Small intestine (tissue), 7 donors: ENCODE results near the gene DMC1. TPM values are rescaled to one million over a fixed set of nuclear protein-coding genes. Genes with fewer than 3 reads are reported as not detected.
A peak's percentile ranks its signal among the peaks of the same experiment; 100 is the strongest.

ENCODE experiments used
- DNase-seq, 2 donors: peaks; one replicate each; pipeline versions ENCODE4 v3.0.0 to v3.0.0-alpha.2; 2013
- FAIRE-seq: peaks from 2 replicates; lab custom pipeline; 2012; peaks lifted over from hg19 to GRCh38; lab: Jason Lieb, UNC
- H3K27ac ChIP-seq, 3 donors: one replicate each; pipeline ENCODE4 v1.5.1; 2013; ENCODE audit warnings: low read length in 2 of 3, mild to moderate bottlenecking in 2 of 3, control low read depth in 1 of 3, inconsistent platforms in 1 of 3, low read depth in 1 of 3, moderate library complexity in 1 of 3
- H3K27me3 ChIP-seq, 3 donors: one replicate each; pipeline ENCODE4 v1.6.1; 2013; ENCODE audit warnings: low read length in 3 of 3, inconsistent platforms in 1 of 3; ENCODE audit not compliant: control insufficient read depth in 3 of 3, insufficient read depth in 3 of 3
- H3K36me3 ChIP-seq, 3 donors: one replicate each; pipeline ENCODE4 v1.6.1; 2013; ENCODE audit warnings: low read length in 3 of 3, inconsistent platforms in 1 of 3, low read depth in 1 of 3, mild to moderate bottlenecking in 1 of 3, moderate library complexity in 1 of 3; ENCODE audit not compliant: control insufficient read depth in 3 of 3, insufficient read depth in 2 of 3
- H3K4me1 ChIP-seq, 3 donors: one replicate each; pipeline ENCODE4 v1.6.1; 2013; ENCODE audit warnings: low read length in 2 of 3, inconsistent platforms in 1 of 3, low read depth in 1 of 3, mild to moderate bottlenecking in 1 of 3, moderate library complexity in 1 of 3; ENCODE audit not compliant: control insufficient read depth in 3 of 3, insufficient read depth in 2 of 3
- H3K4me3 ChIP-seq, 3 donors: one replicate each; pipeline ENCODE4 v1.5.1; 2013; ENCODE audit warnings: low read length in 3 of 3, control low read depth in 1 of 3, inconsistent platforms in 1 of 3, low read depth in 1 of 3, mild to moderate bottlenecking in 1 of 3, moderate library complexity in 1 of 3
- H3K9me3 ChIP-seq, 2 donors: one replicate each; pipeline ENCODE4 v1.6.1; 2013; ENCODE audit warnings: low read depth in 1 of 2, low read length in 1 of 2; ENCODE audit not compliant: control insufficient read depth in 2 of 2, insufficient read depth in 1 of 2
- WGBS, 3 donors: extraction: QIAGEN DNeasy Blood & Tissue Kit; methylation state at CpG; one replicate each; pipeline ENCODE4 v1.1.7; 2013; 5-methylcytosine and 5-hydroxymethylcytosine counted together
- polyA plus RNA-seq, 4 donors: library from polyadenylated mRNA; stranded (reverse) in 3 of 4; unstranded in 1 of 4; fragments of 200-250 nt in 3 of 4; fragments of 120-200 nt in 1 of 4; gene quantifications; one replicate each; pipeline versions ENCODE4 v1.2.1 to v1.2.3, GENCODE V29; 2013
- donor health status: healthy with polysubstance abuse.
- donor health status: control.
- donor health status: control.
- donor health status: Bipolar disorder and iron deficiency.
- donor health status: healthy.

The DMC1 gene
- polyA plus RNA-seq, 4 donors, result 0.70 to 2.1 TPM; not detected in 2

DNA sequence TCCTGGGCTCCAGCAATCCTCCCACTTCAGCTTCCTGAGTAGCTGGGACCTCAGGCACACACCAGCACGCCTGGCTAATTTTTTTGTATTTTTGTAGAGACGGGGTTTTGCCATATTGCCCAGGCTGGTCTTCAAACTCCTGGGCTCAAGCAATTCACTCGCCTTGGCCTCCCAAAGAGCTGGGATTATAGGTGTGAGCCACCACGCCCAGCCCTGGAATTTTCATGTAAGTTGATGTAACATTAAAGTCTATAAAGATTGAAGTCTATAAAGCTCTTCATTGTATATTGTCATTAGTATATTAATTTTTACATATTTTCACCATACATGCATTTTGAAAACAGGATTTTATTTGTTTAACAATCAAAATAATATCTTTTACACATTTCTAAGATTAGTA lies 51.4 kb downstream of the DMC1 start:
- DNase-seq, result peak in 1 of 2 donors; percentile 62

DNA sequence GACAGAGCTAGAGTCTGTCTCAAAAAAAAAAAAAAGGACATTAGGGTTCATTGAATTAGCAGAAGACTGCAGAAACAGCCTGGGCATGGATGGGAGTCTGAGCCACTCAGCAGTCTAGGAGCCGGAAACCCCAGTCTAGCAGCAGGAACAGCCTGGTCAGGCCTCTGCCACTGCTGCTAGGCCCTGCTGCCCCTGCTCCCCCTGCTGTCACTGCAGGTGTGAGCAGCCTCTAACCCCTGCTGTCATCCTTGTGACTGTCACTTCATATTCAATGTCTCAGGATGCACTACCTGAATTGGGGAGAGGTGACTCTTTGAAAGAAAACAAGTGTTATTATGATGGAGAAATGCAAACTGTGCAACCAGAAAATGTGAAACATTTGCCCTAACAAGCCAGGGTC lies 56.9 kb downstream of the DMC1 start:
- Histone ChIP-seq H3K36me3 (no peaks in the 10 kb centered on the region), H3K27ac (no peak overlapping the region), H3K4me1 (no peaks in the 10 kb centered on the region), H3K4me3 (no peak overlapping the region), H3K27me3 (no peaks in the 10 kb centered on the region), H3K9me3 (no peaks in the 10 kb centered on the region)
- DNase-seq (peak in 1 of 2 donors; percentile 40), FAIRE-seq (no peak)
- 42 to 78% (median 76%) methylated on average over 1 of the region's 1 CpG for WGBS, 3 donors

More for the DNA sequence above, 51.4 kb downstream of the DMC1 start:
- no peak for FAIRE-seq
- H3K4me3 ChIP-seq, result no peak overlapping the region
- H3K36me3 ChIP-seq, result no peaks in the 10 kb centered on the region
- 87 to 93% (median 88%) methylated on average over 4 of the region's 4 CpGs for WGBS, 3 donors
- H3K27me3 ChIP-seq, result no peaks in the 10 kb centered on the region
- peaks cover 0 to 2% (median 0%) of the 10 kb centered on the region in 3 donors for H3K4me1 ChIP-seq
- no peak overlapping the region for H3K27ac ChIP-seq
- H3K9me3 ChIP-seq, result no peaks in the 10 kb centered on the region

DNA sequence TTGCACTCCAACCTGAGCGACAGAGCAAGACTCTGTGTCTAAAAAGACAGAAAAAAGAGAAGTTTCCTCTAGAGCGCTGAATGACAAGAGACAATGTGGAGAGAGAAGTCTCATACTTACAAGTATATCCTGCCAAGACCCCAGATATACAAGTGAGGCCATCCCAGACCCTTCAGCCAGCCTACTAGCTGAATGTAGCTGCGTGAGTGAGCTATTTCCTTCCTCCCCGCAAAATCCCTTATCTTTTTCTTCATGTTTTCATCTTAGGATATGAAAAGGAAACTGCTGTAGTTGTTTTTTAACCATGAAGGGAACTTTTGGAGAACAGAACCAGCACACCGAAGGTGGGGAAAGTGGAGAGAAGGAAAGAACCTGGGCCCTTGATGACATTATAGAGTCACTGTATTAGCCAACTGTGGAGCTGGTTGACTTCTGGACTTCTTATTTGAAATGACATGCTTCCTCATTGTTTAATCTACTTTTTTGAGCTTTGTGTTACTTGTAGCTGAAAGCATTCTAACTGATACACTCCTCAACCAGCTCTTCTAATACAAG lies 59.5 kb downstream of the DMC1 start:
- H3K27ac ChIP-seq, result no peak overlapping the region
- H3K4me3 ChIP-seq, result peak overlapping the region in 1 of 3 donors; percentile 1
- H3K9me3 ChIP-seq, result peaks cover 0 to 9% of the 10 kb centered on the region in 2 donors
- peaks cover 0 to 3% (median 2%) of the 10 kb centered on the region in 3 donors for H3K4me1 ChIP-seq
- no peaks in the 10 kb centered on the region for H3K27me3 ChIP-seq
- no peaks in the 10 kb centered on the region for H3K36me3 ChIP-seq
- 86 to 97% (median 95%) methylated on average over 5 of the region's 5 CpGs for WGBS, 3 donors
- no peak for FAIRE-seq
- no peak for DNase-seq

DNA sequence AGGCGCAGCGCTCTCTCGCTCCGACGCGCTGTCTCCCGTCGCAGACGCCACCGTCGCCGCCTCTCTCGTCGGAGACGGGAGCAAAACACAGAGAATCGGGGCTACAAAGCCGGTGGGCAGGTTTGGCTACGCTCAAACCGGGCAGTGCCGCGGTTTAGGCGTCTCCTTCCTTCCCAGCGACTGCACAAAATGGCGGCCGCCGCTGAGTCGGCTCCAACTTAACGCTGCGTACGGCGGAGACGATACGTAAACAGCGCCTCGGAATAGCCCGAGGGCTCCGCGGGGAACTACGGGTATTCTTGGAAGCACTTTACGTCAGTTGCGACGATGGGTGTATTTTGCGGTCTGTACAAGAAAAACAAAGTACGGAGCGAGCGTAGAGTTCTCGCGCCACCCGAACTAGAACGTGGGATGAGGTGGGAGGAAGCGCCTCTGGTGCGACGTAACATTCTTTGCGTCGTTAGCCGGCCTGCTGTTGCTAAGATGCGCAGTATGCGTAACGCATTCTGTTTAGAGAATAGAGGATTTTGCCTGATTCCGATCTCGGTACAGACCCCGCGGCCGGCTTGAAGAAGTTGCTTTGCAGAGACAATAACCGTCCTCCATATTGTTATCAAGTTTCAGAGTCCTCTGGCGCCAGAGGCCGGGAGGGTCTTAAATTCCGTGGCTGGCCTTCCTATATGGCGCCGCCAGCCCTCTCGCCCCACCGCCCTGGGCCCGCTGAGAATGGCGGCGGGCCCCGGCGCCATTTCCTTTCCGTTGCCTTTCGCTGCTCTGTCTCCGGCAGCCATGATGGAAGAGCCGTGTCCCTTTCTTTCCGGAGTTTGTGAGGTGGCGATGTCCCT lies 63.6 kb downstream of the DMC1 start, which contains the start of gene DDX17:
DDX17 (minus strand) TSS at position 194 of the 845 bp plus-strand sequence.
- H3K27ac ChIP-seq, result peak within 1 kb of the TSS; percentile 92 to 100 (median 99)
- H3K27me3 ChIP-seq, result no peaks in the 10 kb centered on the region
- H3K4me3 ChIP-seq, result peak within 1 kb of the TSS; percentile 60 to 100 (median 76)
- WGBS, 3 donors, result 0 to 3% (median 0%) methylated on average over 83 of the region's 83 CpGs
- H3K4me1 ChIP-seq, result peaks cover 0 to 10% (median 3%) of the 10 kb centered on the region in 3 donors
- H3K36me3 ChIP-seq, result peaks cover 0 to 8% (median 5%) of the 10 kb centered on the region in 3 donors
- H3K9me3 ChIP-seq, result peaks cover 0 to 9% of the 10 kb centered on the region in 2 donors
- peak; percentile 98 to 99 for DNase-seq
- no peak for FAIRE-seq

DNA sequence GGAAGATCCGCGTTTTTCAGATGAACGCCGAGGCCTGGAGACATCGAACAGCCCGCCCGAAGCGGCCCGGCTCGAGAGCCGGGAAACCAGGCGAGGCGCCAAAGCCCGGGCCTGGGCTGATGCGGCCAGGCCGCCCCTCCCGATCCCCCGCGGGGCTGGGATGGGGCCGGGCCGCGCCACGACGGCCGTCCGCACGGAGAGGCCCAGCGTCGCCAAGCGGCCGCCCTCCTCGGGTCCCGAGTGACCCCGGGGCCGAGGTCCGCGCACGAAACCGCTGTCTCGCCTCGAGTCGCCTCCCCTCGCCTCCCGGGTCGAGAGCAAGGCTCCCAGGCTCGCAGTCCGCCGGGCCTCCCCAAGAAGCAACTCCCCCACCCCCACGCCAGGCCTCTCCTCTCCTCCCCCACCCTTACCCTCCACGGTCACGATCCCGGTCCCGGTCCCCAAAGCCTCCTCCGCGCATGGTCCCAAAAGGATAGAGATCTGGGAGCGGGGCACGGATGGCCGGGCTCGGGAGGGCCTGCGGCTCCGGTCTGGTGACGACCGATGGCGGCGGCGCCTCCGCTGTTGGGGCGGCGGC lies 64.4 kb downstream of the DMC1 start:
- Histone ChIP-seq H3K4me1 (peaks cover 0 to 10% (median 3%) of the 10 kb centered on the region in 3 donors), H3K27ac (peak overlapping the region; percentile 92 to 100 (median 98)), H3K27me3 (no peaks in the 10 kb centered on the region), H3K4me3 (peak overlapping the region; percentile 60 to 100 (median 76)), H3K36me3 (peaks cover 0 to 10% (median 5%) of the 10 kb centered on the region in 3 donors), H3K9me3 (peaks cover 0 to 9% of the 10 kb centered on the region in 2 donors)
- WGBS, 3 donors, result 0% methylated on average over 49 to 69 of the region's 69 CpGs
- DNase-seq (peak; percentile 74 to 93), FAIRE-seq (no peak)

DNA sequence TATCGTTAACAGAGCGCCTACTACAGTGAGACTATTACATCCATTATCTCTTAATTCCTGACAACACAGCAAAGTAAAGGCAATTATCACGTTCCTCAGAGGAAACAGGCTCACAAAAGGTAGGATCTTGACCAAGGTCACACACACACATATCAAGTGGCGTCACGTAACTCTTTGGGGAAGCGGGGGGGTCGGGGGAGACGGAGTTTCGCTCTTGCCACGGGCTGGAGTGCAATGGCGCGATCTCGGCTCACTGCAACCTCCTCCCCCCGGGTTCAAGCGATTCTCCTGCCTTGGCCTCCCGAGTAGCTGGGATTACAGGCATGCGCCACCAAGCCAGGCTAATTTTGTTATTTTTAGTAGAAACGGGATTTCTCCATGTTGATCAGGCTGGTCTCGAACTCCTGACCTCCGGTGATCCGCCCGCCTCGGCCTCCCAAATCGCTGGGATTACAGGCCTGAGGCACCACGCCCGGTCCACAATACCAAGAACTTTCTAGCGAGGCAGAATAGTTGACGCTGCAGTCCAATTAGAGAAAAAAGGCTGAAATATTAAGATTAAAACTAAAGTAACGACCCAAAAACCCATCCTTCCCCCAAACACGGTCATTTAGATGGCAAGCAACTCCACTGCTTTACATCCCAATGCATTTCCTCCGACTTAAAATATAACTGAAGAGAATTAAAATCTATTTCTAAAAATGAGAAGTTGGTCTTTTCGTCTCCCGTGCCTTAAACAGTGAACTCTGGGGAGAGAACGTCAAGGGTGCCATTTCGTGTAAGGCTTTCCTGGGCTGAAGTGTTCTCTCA lies 65.0 kb downstream of the DMC1 start:
- no peaks in the 10 kb centered on the region for H3K27me3 ChIP-seq
- DNase-seq, result peak; percentile 68 to 77
- peak overlapping the region; percentile 60 to 100 (median 76) for H3K4me3 ChIP-seq
- FAIRE-seq, result no peak
- peaks cover 0 to 9% of the 10 kb centered on the region in 2 donors for H3K9me3 ChIP-seq
- WGBS, 3 donors, result 1% methylated on average over 35 of the region's 35 CpGs
- H3K4me1 ChIP-seq, result peaks cover 0 to 10% (median 3%) of the 10 kb centered on the region in 3 donors
- peaks cover 0 to 17% (median 7%) of the 10 kb centered on the region in 3 donors for H3K36me3 ChIP-seq
- H3K27ac ChIP-seq, result peak overlapping the region; percentile 92 to 100 (median 98)

DNA sequence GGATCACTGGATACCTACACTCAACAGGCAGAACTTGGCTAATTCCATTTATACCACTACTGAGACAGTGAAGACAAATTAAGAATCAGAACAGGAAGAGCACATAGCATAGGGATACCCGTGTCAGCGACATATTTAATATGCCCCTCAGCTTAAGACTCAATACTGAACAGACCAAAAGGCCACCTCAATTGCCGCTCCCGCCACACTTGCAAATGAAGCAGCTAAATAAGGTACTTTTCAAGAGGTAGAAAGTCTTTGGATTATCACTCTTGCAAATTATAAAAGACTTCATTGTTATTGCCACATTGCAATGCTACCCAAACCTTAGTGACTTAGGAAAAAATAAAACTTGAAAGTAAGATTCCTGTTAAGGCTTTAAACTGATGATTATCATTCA lies 67.0 kb downstream of the DMC1 start:
- DNase-seq (no peak), FAIRE-seq (no peak)
- WGBS, 3 donors, result 22 to 50% (median 49%) methylated on average over 4 of the region's 4 CpGs
- no peak overlapping the region for H3K27ac ChIP-seq
- peaks cover 8 to 28% (median 11%) of the 10 kb centered on the region in 3 donors for H3K36me3 ChIP-seq
- H3K4me3 ChIP-seq, result peak overlapping the region; percentile 13 to 35 (median 22)
- peaks cover 0 to 10% (median 3%) of the 10 kb centered on the region in 3 donors for H3K4me1 ChIP-seq
- peaks cover 0 to 9% of the 10 kb centered on the region in 2 donors for H3K9me3 ChIP-seq
- no peaks in the 10 kb centered on the region for H3K27me3 ChIP-seq
